Measurements from ENCODE around the gene HSPG2. TPM values are rescaled to one million over a fixed set of nuclear protein-coding genes. Genes with fewer than 3 reads are reported as not detected.

The HSPG2 gene
- total RNA-seq, 1 experiment from 2014 or later = 171 TPM

DNA sequence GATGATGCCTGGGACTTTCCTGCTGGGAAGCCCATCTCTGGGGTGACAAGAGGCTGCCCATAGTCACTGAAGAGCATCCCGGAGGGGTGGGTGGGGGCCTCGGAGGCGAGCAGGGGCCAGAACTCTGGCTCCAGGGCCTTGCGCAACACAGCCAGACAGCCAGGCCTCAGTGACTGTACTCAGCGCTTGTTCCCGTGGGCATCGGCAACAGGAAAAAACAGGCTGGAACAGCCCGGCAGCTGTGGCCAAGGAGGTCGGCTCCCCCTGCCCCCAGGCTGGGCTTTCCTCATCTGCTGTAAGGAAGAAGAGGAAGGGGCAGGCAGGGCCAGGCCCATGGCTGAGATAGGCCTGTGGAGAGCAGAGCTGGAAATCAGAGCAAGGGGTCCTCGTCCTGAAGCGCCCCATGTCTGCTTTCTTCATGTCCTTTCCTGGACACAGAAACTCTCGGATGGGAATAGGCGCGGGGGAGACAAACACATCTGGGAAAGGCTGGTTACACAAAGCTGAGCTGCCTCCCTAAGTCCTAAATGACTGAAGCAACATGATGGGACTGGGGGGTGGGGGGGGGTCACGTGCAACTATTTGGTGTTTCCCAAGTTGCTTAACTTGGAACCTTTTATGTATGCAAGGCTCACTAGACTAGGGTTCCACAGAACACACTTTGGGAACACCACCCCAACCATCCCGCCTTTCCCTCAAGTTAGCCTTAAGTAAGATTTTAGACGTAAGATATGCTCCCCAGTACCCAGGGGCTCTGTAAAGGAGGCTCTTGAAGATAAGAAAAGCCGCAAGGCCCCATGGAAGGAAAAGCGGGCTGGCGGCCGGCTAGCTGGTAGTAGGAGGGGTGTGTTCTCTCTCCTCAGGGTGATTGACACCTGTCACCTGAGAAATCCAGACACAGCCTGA lies 30.7 kb downstream of the HSPG2 start:
- no peak overlapping the region for H3K27ac ChIP-seq (ENCODE audit: low read length)
- peaks cover 44% of the 10 kb centered on the region for H3K4me1 ChIP-seq (ENCODE audit: control insufficient read depth, insufficient read depth, low read length)
- CTCF ChIA-PET = no interaction called here
- no TSS peak for BruUV-seq (replicated peaks)
- H3K27me3 ChIP-seq (ENCODE audit: control insufficient read depth, insufficient read depth, low read length) = no peaks in the 10 kb centered on the region
- no peak overlapping the region for H3K4me3 ChIP-seq (ENCODE audit: low read depth in 2 of 2, low read length in 2 of 2)
- in situ Hi-C loops (cut with HindIII; ENCODE audit: low pct_unique_long_range_greater_than_20kb, low sequenced_read_pairs) = no loop called here
- DNase-seq (ENCODE audit: low read depth, low spot score) (no peak), ATAC-seq (no peak)
- H3K36me3 ChIP-seq (ENCODE audit: control insufficient read depth, insufficient read depth, low read length) = no peaks in the 10 kb centered on the region
- no peaks in the 10 kb centered on the region for H3K9me3 ChIP-seq (ENCODE audit: control insufficient read depth, insufficient read depth, low read depth, low read length)
- intact Hi-C loops (cut with micrococcal nuclease; ENCODE audit: unreplicated experiment) = no loop called here
- TF ChIP-seq POLR2AphosphoS5 (IDR thresholded peaks at IDR 0.05; ENCODE audit: low read depth, low read length) (no peak), SIN3A (IDR thresholded peaks at IDR 0.05; ENCODE audit: borderline replicate concordance, insufficient read depth, low read depth, low read length) (no peak), TCF7L2 (IDR thresholded peaks at IDR 0.05; ENCODE audit: low read depth, low read length) (no peak)
- TF ChIP-seq, protein P1, sequence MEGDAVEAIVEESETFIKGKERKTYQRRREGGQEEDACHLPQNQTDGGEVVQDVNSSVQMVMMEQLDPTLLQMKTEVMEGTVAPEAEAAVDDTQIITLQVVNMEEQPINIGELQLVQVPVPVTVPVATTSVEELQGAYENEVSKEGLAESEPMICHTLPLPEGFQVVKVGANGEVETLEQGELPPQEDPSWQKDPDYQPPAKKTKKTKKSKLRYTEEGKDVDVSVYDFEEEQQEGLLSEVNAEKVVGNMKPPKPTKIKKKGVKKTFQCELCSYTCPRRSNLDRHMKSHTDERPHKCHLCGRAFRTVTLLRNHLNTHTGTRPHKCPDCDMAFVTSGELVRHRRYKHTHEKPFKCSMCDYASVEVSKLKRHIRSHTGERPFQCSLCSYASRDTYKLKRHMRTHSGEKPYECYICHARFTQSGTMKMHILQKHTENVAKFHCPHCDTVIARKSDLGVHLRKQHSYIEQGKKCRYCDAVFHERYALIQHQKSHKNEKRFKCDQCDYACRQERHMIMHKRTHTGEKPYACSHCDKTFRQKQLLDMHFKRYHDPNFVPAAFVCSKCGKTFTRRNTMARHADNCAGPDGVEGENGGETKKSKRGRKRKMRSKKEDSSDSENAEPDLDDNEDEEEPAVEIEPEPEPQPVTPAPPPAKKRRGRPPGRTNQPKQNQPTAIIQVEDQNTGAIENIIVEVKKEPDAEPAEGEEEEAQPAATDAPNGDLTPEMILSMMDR (IDR thresholded peaks at IDR 0.05) = no peak
- TF ChIP-seq, protein P2, sequence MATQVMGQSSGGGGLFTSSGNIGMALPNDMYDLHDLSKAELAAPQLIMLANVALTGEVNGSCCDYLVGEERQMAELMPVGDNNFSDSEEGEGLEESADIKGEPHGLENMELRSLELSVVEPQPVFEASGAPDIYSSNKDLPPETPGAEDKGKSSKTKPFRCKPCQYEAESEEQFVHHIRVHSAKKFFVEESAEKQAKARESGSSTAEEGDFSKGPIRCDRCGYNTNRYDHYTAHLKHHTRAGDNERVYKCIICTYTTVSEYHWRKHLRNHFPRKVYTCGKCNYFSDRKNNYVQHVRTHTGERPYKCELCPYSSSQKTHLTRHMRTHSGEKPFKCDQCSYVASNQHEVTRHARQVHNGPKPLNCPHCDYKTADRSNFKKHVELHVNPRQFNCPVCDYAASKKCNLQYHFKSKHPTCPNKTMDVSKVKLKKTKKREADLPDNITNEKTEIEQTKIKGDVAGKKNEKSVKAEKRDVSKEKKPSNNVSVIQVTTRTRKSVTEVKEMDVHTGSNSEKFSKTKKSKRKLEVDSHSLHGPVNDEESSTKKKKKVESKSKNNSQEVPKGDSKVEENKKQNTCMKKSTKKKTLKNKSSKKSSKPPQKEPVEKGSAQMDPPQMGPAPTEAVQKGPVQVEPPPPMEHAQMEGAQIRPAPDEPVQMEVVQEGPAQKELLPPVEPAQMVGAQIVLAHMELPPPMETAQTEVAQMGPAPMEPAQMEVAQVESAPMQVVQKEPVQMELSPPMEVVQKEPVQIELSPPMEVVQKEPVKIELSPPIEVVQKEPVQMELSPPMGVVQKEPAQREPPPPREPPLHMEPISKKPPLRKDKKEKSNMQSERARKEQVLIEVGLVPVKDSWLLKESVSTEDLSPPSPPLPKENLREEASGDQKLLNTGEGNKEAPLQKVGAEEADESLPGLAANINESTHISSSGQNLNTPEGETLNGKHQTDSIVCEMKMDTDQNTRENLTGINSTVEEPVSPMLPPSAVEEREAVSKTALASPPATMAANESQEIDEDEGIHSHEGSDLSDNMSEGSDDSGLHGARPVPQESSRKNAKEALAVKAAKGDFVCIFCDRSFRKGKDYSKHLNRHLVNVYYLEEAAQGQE (IDR thresholded peaks at IDR 0.05; ENCODE audit: insufficient read depth in 1 of 2, low read depth in 2 of 2, low read length in 1 of 2) = no peak
- POLR2A ChIA-PET = no interaction called here

DNA sequence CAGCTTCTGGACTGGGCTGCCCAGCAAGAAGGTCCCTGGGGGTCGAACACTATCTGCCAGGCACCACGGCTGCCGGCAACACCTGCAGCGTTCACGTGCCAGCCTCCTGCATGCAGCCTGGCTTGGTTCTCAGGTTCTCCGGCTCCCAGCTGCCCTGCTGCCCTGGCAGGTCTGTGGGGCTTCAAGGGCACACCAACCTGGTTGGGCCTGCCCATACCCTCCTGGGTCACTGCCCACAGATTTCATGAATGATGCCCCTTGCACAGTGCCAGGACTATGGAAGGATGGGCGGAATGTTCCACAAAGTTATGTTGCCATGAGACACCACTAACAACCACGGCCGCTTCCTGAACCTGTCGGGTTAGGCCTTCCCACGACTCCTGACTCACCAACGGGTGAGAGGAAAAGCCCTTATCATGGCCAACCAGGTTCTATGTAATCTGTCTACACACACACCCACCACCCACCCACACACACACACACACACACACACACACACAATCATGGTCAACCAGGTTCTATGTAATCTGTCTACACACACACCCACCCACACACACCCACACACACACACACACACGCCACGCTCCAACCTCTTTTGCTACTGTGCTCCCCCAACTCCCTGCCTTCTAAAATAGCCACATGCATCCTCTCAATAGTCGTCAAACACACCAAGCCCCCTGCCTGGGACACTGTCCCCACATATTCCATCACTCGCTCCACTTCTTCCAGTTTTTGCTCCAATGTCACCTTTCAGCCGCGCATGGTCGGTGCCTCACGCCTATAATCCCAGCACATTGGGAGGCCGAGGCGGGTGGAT lies 32.2 kb downstream of the HSPG2 start:
- intact Hi-C loops (cut with micrococcal nuclease; ENCODE audit: unreplicated experiment) (no loop called here), in situ Hi-C loops (cut with HindIII; ENCODE audit: low pct_unique_long_range_greater_than_20kb, low sequenced_read_pairs) (no loop called here)
- Histone ChIP-seq H3K27me3 (ENCODE audit: control insufficient read depth, insufficient read depth, low read length) (no peaks in the 10 kb centered on the region), H3K9me3 (ENCODE audit: control insufficient read depth, insufficient read depth, low read depth, low read length) (no peaks in the 10 kb centered on the region), H3K4me1 (ENCODE audit: control insufficient read depth, insufficient read depth, low read length) (peaks cover 35% of the 10 kb centered on the region), H3K36me3 (ENCODE audit: control insufficient read depth, insufficient read depth, low read length) (no peaks in the 10 kb centered on the region), H3K4me3 (ENCODE audit: low read depth in 2 of 2, low read length in 2 of 2) (no peak overlapping the region), H3K27ac (ENCODE audit: low read length) (no peak overlapping the region)
- DNase-seq (ENCODE audit: low read depth, low spot score) (no peak), ATAC-seq (peak; percentile 19)
- no TSS peak for BruUV-seq (replicated peaks)
- TF ChIP-seq, protein P1 (IDR thresholded peaks at IDR 0.05) = no peak
- TF ChIP-seq SIN3A (IDR thresholded peaks at IDR 0.05; ENCODE audit: borderline replicate concordance, insufficient read depth, low read depth, low read length) (no peak), TCF7L2 (IDR thresholded peaks at IDR 0.05; ENCODE audit: low read depth, low read length) (no peak), POLR2AphosphoS5 (IDR thresholded peaks at IDR 0.05; ENCODE audit: low read depth, low read length) (peak; percentile 28; the same call in 1 of the 2 replicates)
- TF ChIP-seq, protein P2 (IDR thresholded peaks at IDR 0.05; ENCODE audit: insufficient read depth in 1 of 2, low read depth in 2 of 2, low read length in 1 of 2) = no peak
- ChIA-PET CTCF (no interaction called here), POLR2A (interaction anchor here (0.7 kb wide), 1 partner anchor 43 kb away, joined by 3 read pairs; no protein-coding TSS in a partner anchor)

All from Panc1 (cell line).